NB4 (cell line): ENCODE measurements around the gene H19.

Source experiments
- CTCF ChIP-seq: IDR thresholded peaks from one replicate; pipeline ENCODE4 v1.5.1; 2012; ENCODE audit warnings: low read depth, low read length
- POLR2A ChIP-seq: IDR thresholded peaks from 2 replicates; pipeline ENCODE4 v1.6.1; 2011; ENCODE audit warnings: mild to moderate bottlenecking; ENCODE audit not compliant: insufficient read length; ENCODE audit errors: extremely low read depth

GRCh38 chr11:1947592-1948237 lies 49.9 kb downstream of the H19 start:
- TF ChIP-seq CTCF (no peak), POLR2A (no peak)
